GM19043 (cell line): ENCODE measurements around the gene FBLN7.
"Not testable (repeated sequence)": the region's sequence is repeated elsewhere in the genome, so short reads cannot be mapped to it uniquely, and the experiment has no call there.

Experiments
- ATAC-seq: cut with Tn5 transposase; IDR thresholded peaks from one replicate; pipeline ENCODE4 v1.9.1; 2021; ENCODE audit warnings: low read depth; ENCODE audit not compliant: unreplicated experiment

Gene FBLN7, protein sequence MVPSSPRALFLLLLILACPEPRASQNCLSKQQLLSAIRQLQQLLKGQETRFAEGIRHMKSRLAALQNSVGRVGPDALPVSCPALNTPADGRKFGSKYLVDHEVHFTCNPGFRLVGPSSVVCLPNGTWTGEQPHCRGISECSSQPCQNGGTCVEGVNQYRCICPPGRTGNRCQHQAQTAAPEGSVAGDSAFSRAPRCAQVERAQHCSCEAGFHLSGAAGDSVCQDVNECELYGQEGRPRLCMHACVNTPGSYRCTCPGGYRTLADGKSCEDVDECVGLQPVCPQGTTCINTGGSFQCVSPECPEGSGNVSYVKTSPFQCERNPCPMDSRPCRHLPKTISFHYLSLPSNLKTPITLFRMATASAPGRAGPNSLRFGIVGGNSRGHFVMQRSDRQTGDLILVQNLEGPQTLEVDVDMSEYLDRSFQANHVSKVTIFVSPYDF

DNA sequence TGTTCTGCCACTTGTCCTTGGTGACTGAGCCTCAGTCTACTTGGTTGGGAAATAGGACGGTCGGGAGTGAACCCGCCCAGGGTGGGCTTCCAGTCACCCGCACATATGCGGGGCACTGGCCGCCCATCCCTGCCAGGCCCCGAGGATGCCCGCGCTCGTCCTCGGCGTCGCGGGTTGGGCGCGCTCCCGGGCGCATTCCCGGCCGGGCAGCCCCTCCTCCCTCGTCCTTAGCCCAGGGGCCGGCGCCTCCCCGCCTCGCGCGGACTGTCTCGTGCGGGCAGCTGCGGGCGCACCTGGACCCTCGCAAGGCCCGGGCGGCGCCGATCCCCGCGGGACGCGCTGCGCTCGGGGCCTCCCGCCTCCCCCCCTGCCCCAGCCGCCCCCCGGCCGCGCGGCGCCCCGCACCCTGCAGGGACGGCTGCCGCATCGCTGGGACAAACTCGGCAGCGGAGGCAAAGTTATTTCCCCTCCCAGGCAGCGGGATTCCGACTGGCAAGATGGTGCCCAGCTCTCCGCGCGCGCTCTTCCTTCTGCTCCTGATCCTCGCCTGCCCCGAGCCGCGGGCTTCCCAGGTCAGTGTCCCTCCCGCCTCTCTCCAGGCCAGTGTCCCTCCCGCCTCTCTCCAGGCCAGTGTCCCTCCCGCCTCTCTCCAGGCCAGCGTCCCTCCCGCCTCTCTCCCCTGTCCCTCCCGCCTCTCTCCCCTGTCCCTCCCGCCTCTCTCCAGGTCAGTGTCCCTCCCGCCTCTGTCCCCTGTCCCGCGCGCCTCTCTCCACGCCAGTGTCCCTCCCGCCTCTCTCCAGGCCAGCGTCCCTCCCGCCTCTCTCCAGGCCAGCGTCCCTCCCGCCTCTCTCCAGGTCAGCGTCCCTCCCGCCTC is at the start of gene FBLN7:
FBLN7 (plus strand) TSS at position 227 of the 874 bp plus-strand sequence; CDS start at position 498, 271 bp downstream.
- ATAC-seq = no peak

DNA sequence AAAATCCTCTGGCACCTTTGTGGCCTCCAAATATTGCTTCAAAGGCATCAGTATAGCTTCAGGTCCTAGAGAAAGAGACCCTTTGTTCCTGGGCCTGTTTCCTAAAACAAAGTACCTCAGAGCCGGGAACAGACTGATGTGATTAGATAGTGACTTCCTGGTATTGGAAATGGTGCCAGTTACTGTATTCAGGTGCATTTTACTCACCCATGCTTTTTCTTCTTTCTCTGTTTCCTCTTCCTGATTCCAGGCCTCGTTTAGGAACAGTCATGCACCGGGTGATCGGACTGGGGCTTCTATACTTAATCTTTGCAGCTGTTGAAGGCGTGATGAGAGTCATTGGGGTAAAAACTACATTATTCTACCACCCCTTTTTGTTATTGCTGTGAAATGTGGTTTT is 48.8 kb upstream of the FBLN7 start:
- no peak for ATAC-seq

GRCh38 chr2:112092286-112093041 is 45.7 kb upstream of the FBLN7 start:
- no peak for ATAC-seq

- ATAC-seq = no peak
These were observed 45.0 kb upstream of the FBLN7 start for GRCh38 chr2:112093216-112093615.

- no peak for ATAC-seq
These were observed 42.5 kb upstream of the FBLN7 start for GRCh38 chr2:112095681-112096080.

GRCh38 chr2:112096098-112096497 is 42.1 kb upstream of the FBLN7 start:
- no peak for ATAC-seq

DNA sequence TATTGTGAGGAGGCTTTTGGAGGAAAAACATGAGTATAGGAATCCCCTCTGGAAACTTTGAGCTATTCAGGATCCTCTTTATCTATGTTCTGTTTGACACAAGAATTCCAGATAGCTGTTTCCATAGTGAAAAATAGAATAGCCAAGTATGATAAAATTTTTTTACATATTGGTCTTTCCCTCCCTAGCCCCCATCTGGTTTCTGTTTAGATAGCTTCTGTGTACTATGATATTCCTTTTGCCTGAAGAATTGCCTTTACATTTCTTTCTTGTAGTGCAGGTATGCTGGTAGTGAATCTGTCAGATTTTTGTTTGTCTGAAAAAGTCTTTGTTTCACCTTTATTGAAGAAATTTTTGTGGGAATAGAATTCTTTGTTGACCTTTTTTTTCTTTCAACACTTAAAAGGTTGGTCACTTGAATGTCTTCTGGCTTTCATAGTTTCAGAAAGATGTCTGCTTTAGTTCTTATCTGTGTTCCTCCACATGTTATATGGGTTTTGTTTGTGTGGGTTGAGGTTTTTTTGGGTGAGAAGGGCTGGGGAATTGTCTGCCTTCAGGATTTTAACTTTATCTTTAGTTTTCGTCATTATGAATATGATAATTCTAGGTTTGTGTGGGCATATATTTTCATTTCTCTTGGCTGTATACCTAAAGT is 29.9 kb upstream of the FBLN7 start:
- no peak for ATAC-seq

DNA sequence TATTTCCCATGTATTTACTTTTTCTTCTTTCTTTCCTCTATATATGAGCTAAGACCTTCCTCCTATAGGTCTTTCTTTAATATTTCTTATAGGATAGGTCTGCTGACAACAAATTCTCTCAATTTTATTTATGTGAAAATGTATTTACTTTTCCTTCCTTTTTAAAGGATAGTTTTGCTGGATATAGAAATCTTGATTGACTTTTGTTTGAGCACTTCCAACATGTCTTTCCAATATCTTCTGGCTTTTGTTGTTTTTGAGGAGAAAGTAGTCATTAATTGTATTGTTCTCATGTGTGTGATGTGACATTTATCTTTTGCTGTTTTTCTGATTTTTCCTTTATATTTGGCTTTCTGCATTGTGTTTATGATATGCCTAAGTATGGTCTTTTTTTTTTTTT is 28.9 kb upstream of the FBLN7 start:
- ATAC-seq = no peak

GRCh38 chr2:112110966-112111365 is 27.2 kb upstream of the FBLN7 start:
- no peak for ATAC-seq

DNA sequence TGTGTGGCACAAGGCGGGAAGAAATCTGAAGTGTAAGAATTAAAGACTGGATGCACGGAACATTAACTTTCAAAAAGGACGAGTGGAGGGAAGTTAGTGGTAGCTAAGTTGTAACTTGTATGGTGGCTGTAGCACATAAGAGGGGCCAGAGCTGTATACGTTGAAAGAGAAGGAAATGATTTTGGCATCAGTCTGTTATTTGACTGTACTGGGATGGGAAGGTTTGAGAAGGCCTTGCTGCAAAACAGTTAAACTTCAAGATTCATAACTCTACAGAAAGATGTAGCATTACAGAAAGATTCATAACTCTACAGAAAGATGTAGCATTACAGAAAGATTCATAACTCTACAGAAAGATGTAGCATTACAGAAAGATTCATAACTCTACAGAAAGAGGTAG is 24.8 kb upstream of the FBLN7 start:
- ATAC-seq = not testable (repeated sequence)

DNA sequence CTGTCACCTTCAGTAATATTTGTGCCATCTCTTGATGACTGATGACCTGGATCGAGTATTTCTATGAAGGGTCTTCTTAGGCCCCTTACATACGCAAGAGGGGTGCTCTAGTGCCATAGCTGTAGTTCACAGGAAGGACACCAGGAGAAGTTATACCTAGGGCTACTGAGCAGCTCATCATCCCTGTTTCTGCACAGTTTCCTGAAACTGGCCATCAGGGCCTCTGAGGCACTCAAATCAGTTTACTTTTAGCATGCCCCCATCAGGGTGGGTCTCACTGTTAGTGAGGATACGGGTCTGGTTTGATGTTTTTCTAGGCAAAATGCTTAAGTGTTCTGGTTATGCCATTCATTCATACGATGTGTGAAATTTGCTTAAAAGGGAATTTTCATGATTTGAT is 20.0 kb upstream of the FBLN7 start:
- no peak for ATAC-seq

DNA sequence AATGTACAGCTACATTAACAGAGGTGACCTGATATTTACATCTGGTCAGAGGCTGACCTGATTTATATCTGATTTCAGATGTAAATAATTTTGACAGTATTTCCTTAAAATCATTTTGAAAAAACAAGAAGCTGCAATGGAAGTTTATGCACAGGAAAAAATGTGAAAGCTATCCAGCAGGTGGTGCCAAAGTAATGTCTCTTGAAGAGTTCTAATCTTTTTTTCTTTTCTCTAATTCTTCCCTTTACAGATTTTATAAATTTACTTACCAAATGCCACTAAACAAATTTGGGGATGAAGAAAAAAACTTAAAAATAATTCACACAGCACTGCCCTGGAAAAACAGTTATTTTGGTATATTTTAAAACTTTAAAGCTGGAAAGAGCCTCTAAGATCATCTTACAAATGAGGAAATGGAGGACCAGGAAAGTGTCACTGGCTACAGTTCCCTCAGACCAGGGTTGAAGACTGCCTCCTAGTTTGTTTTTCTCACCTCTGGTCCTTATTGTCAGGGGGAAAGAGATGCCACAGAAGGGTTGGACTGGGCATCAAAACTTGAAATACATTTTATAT is 16.4 kb upstream of the FBLN7 start:
- no peak for ATAC-seq

DNA sequence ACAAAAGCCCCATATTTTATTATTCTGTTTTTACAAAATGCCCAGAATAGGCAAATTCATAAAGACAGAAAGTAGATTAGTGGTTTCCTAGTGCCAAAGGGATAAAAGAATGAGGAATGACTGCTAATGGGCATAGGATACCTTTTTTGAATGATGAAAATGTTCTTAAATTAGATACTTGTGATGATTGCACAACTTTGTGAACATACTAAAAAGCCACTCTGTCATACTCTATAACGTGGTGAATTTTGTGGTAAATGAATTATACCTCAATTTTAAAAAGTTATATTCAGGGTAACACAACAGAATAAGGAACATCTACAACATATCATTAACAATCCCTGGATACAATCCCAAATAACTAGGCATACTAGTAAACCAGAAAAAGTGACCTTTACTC is 9.1 kb upstream of the FBLN7 start:
- no peak for ATAC-seq

DNA sequence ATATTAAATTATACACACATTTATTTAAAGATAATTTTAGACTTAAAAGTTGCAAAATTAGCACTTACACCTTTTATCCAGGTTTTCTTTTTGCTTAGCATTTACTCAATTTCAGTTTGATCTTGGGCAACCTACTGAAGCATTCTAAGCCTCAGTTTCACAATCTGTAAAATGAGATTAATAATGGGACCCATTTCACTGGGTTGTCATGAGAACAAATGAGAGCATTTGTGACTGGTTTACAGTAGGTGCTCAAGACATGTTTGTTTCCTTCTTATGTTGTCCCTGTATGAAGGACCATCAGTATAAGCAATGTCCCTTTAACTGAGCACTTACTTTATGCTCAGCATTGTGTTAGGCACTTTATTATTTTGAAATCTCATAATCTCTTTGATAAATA is 4.8 kb upstream of the FBLN7 start:
- no peak for ATAC-seq

DNA sequence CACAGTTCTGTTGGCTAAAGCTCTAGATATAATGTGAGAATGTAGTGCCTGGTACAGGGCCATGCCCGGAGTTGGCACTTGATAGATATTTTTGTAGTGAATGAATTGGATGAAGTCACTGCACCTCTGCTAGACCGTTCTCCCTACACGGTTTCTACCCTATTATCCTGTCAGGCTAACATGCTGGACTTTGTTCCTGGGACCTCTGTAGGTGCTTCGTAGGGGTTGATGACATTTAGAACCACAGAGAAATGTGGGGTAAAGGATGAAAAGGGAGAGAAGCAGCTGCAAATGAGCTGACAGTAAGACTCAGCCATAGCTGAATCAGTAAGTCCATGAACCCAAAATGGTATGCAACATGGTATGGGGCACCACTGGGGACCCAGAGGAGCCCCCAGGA is 4.1 kb upstream of the FBLN7 start:
- no peak for ATAC-seq

- no peak for ATAC-seq
These were observed 2.1 kb upstream of the FBLN7 start for GRCh38 chr2:112136096-112136495.

GRCh38 chr2:112137516-112138158 is 548 bp upstream of the FBLN7 start:
- ATAC-seq = no peak

DNA sequence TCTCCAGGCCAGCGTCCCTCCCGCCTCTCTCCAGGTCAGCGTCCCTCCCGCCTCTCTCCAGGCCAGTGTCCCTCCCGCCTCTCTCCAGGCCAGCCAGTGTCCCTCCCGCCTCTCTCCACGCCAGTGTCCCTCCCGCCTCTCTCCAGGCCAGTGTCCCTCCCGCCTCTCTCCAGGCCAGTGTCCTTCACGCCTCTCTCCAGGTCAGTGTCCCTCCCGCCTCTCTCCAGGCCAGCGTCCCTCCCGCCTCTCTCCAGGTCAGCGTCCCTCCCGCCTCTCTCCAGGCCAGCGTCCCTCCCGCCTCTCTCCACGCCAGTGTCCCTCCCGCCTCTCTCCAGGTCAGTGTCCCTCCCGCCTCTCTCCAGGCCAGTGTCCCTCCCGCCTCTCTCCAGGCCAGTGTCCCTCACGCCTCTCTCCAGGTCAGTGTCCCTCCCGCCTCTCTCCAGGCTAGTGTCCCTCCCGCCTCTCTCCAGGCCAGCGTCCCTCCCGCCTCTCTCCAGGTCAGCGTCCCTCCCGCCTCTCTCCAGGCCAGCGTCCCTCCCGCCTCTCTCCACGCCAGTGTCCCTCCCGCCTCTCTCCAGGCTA is 939 bp downstream of the FBLN7 start:
- not testable (repeated sequence) for ATAC-seq

DNA sequence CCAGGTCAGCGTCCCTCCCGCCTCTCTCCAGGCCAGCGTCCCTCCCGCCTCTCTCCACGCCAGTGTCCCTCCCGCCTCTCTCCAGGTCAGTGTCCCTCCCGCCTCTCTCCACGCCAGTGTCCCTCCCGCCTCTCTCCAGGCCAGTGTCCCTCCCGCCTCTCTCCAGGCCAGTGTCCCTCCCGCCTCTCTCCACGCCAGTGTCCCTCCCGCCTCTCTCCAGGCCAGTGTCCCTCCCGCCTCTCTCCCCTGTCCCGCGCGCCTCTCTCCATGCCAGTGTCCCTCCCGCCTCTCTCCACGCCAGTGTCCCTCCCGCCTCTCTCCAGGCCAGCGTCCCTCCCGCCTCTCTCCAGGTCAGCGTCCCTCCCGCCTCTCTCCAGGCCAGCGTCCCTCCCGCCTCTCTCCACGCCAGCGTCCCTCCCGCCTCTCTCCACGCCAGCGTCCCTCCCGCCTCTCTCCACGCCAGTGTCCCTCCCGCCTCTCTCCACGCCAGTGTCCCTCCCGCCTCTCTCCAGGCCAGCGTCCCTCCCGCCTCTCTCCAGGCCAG is 1.5 kb downstream of the FBLN7 start:
- not testable (repeated sequence) for ATAC-seq
